RKO (cell line): ENCODE results near the gene DSCAM.
A peak's percentile ranks its signal among the peaks of the same experiment; 100 is the strongest.

Source experiments
- DNase-seq: peaks from one replicate; pipeline ENCODE4 v3.0.0-alpha.2; 2016; ENCODE audit warnings: low spot score

DSCAM gene

GRCh38 chr21:40707656-40708244 lies 139.2 kb downstream of the DSCAM start:
- no peak for DNase-seq

GRCh38 chr21:40706806-40707655 lies 139.9 kb downstream of the DSCAM start:
- DNase-seq, result peak; percentile 40

DNA sequence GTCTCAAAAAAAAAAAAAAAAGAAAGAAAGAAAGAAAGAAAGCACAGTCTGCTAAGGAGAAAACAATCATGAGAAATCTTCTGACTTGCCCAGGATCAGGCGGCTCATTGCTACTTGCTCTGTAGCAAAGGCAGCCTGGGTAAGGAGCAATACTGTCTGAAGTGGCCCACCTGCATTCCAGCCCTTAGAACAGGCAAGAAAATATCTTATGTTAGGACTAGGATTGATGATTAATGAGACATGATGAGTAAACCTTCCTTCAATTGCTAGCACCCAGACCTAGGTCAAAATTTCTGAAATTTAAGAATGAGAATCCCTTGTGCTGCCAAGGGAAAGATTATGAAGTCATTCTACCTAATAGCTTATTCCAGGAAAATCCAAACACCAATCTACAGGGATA lies 140.8 kb downstream of the DSCAM start:
- DNase-seq, result no peak

GRCh38 chr21:40704141-40704540 lies 142.8 kb downstream of the DSCAM start:
- DNase-seq, result no peak

GRCh38 chr21:40699366-40699765 lies 147.6 kb downstream of the DSCAM start:
- DNase-seq, result no peak

- no peak for DNase-seq
Measured at GRCh38 chr21:40696246-40696645, 150.7 kb downstream of the DSCAM start.

GRCh38 chr21:40689840-40690360 lies 157.1 kb downstream of the DSCAM start:
- no peak for DNase-seq

DNA sequence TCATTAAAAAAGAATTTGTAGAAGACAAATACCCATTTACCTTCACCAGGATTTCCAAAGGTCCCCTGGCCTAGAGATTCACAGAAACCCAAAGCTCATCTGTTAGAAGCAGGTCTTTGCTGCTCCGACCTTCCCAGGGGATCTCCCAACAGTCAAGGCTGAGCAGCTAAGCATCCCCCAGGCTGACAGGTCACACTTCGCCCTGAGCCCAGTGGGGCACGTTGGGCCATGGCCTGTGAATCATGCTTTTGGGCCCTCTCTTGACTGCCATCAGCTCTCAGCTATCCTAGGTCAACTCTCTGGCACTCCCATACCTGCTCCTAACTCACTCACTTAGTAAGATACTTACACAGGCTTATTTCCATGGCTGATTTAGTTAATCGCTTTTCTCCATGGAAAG lies 157.7 kb downstream of the DSCAM start:
- no peak for DNase-seq

DNA sequence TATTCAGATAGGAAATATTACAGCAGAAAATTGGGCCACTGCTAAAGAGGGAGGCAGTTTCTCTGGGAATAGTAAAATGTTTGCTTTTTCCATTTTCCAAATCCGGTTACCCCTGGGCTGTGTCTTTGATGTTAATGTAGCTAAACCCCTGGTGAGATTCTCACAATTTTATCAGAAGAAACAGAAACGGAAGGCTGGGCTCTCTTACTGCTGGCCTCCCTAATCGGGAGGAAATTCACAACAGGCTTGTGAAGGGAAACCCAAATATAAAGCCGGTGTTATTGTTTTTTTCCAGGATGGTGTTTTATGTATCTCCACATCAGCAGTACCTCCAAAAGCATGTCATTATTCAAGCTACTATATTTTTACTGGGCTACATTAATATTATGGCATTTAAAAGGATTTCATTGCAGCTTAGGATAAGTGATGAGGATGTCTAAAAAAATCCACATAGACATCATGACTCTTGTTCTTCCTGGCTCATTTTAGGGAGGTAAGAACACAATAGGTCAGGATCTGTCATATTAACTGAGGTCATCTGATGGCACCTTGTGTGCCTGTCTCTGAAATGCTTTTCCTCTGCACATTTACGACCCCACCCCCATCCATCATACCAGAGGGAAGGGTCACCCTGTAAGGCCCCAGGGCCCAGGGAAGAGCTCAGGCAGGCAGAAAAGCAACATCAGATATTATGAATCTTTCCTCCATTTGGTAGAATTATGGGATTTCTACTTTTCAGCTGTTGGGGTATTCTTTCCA lies 158.7 kb downstream of the DSCAM start:
- no peak for DNase-seq

DNA sequence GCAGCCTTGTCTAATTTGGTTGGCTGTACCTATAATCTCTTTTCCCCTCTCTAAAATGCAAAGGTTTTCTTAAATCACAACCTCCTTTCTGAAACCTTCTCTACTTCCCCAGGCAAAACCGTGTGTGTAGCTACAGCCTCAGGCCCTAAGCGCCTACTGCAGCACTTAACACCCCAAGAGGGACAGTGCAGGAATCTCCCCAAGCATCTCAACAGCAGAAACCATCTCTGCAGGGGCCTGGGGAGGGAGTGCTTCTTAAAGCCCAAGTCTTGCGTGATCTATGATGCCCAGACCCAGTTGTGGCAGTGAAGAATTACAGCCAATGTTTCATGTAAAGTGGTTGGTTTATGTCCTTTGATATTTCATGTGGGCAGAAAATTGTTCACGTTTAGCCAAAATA lies 159.3 kb downstream of the DSCAM start:
- DNase-seq, result no peak

DNA sequence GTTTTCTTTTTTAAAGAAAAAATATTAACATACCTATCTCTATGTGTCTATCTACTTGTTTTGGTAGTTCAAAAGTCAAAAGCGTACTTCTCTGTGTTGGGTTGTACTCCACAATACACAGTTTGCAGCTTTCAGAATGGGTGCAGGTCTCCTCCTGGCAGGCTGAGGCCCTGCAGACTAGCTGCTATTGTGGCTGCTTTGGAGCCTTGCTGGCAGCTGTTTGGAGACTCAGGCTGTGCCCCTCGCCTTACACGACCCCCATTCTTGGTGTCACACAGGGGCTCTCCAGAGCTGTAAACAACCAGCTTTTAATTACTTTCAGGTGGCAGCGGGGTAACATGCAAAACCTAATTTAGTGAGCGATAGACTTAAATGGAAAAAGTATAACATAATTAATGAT lies 160.4 kb downstream of the DSCAM start:
- no peak for DNase-seq

DNA sequence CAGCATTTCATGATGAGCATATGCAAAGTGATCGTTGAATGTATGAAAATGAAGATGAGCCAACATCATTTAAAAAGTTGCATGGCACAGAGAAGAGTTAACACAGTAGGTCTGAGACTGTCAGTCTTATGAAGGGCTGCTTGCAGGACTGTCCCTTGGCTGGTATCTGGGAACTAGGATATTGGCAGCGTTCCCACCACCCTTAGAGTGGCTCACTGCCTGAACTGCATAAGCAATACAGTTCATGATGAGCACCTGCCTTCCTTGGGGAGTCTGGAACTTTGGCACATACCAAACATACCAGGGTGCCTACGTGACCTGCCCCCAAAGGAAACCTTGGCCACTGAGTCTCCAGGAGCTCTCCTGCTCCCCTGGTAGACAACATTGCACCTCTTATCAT lies 161.8 kb downstream of the DSCAM start:
- DNase-seq, result no peak

DNA sequence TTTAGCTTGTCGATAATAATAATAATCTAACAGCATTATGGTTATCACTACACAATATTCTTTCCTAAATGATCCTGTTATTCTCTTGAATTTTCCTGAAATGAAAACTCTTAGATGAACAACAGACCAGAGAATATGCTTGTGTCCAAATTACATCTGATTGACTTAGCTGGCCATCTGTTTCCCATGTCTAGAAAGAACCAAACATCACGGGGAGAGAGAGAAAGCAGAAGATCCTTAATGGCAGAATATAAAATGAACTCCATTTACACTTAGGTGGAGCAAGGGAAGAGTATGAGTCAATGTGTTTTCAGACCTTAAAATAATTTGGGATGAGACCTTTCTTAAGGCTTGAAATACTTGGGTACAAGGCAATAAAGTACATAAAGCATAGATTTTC lies 162.2 kb downstream of the DSCAM start:
- no peak for DNase-seq

GRCh38 chr21:40683349-40683748 lies 163.6 kb downstream of the DSCAM start:
- no peak for DNase-seq

DNA sequence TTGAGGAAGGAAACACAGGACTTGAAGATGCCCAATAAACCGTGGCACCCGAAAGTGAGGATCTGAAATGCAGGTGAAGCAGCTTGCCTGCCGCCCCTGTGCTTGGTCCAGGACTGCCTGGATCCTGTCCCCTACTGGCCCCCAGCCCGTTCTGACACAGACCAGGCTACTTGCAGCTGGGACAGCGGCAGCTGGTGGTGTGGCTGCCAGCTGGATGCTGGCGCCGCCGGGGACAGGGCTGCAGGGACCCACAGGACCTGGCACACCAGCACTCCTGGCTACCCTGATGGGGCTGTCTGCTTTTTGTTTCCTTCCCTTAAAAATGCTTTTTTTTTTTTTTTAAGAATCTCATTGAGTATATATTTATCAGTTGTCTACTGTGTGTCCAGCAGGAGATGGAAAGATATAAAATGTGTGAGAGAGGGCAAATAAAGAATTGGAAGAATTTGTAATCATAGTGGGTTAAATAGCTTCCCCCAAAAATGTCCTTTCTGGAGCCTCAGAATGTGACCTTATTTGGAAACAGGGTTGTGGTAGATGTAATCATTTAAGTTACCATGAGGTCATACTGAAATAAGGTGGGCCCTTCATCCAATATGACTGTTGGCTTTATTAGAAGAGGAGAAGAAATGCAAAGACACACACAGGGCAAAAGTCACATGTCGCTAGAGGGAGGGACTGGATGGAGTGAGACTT lies 165.6 kb downstream of the DSCAM start:
- no peak for DNase-seq

DNA sequence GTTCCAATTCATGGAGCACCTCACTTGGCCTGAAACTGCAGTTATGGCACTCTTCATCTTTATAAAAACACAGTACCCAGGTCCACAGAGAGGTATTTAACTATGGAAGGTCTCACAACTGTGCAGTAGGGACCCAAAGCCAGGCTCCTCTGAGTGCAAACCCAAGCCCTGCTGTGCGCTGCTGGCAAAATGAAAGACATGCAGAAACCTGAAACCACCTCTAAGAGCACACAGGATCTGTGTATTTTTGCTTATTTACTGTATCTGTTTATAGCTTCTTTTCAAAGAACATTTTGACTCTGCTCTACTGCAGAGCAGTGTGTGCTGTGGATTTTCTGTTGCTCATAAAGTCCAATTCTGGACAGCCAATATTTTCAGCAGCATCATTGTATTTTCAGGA lies 166.6 kb downstream of the DSCAM start:
- DNase-seq, result no peak

DNA sequence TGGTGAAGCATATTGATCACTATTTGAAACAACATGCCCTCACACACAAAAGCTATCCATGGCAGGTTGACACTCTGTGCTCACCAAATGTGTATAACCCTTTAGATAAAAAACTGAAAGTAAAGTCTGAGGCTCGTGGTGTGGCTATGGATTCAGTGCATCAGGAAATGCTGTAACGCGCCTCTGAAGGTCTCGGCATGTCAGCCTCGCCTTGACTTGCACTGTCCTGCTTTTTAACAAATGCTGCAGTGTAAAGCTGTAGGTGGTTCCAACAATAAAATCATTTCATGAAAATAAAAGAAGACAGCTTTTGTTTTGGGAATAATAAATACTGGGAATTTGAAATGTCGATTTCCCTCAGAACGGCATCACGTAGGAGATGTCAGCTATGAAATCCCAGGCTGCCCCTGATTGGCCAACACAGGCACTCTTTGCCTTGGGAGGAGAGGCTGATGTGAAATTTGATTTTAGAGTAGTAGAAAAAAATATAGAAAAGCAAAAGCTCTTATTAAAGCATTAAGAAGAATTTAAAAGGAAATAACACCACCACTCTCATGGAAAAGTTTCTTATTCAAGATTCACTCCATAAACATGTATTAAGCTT lies 168.2 kb downstream of the DSCAM start:
- no peak for DNase-seq

DNA sequence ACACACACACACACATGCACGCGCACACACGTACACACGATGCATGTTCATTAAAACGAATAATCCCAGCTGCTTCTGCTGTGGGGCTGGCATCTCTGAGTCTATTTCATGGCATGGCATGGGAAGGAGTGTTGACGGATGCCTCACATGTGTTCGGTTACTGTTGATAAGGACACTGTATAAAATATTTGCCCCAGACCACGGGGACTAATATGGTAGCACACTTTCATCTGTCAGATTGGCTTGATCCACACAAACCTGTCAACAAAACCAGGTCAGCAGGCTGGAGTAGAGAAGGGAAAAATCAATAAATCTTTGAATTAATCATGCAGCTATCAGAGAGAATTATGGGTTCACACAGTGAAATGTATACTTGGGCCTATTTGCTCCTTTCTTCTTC lies 171.9 kb downstream of the DSCAM start:
- DNase-seq, result no peak

GRCh38 chr21:40672602-40673001 lies 174.4 kb downstream of the DSCAM start:
- no peak for DNase-seq

DNA sequence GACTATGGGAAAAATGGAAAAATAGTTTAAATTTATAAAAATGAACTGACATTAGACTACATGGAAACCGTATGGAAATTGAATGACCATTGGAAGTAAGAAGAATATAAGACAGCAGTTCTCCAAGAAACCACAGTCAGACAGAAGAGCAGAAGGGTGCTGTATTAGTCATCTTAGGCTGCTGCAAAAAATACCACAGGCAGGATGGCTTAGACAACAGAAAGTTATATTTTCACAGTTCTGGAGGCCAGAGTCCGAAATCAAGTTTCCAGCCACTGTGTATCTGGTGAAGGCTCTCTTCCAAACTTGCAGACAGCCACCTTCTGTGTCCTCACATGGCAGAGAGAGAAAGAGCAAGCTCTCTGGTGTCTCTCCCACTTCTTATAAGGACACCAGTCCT lies 175.2 kb downstream of the DSCAM start:
- no peak for DNase-seq

DNA sequence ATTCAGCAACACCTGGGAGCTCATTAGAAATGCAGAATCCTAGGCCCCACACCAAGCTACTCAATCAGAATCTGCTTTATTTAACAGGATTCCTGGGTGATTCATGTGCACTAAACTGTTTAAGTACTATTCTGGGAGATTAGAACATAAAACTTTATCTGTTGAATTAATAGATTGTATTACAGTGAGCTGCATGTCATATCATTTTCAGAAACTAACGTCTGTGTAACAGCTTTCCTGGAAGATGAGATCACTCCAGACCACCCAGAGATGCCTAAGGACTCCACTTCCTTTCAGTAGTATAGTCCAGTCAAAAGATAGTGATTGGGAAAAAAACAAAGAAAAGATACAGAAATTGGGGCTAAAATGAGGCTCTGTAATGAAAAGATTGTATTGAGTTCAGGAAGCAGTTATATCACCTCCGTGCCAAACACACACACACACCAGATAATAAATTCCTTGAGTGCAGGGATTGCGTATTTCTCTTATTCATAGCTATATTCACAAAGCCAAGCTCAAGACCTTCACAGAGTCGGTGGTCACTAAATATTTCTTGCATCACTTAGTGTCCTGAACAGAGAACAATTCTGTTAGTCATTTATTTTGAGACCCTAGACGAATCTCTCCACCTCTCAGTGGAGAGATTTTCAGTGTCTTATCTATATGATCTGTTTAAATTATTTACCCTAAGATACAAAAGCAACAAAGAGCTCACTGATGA lies 178.2 kb downstream of the DSCAM start:
- no peak for DNase-seq
